OCI-LY3 (cell line): ENCODE data around the gene SRC.
A peak's percentile ranks its signal among the peaks of the same experiment; 100 is the strongest.

Experiments used
- H2AFZ ChIP-seq: fragments of 200-600, 300-600 bp; shearing (Covaris generic); 2 replicates; pipeline ENCODE4 v1.6.0; 2014; ENCODE audit warnings: antibody characterized with exemption, low read depth, low read length
- H3K27ac ChIP-seq: fragments of 200-600, 300-600 bp; sonication (generic); 2 replicates; pipeline ENCODE4 v1.5.1; 2014; ENCODE audit warnings: mild to moderate bottlenecking, low read length, moderate library complexity, mixed read lengths
- H3K27me3 ChIP-seq: fragments of 200-600, 300-600 bp; sonication (generic); 2 replicates; pipeline ENCODE4 v1.6.1; 2014; ENCODE audit warnings: low read depth, low read length, mixed read lengths
- H3K36me3 ChIP-seq: fragments of 200-600, 300-600 bp; sonication (generic); replicated peaks from 2 replicates; pipeline ENCODE3; 2014; ENCODE audit warnings: low read depth, low read length, mixed read lengths
- H3K4me1 ChIP-seq: fragments of 300-600, 200-600 bp; sonication (generic); 2 replicates; pipeline ENCODE4 v1.6.1; 2014; ENCODE audit warnings: low read length, mixed read lengths
- H3K4me2 ChIP-seq: fragments of 200-600, 300-600 bp; sonication (generic); 2 replicates; pipeline ENCODE4 v1.6.1; 2014; ENCODE audit warnings: low read length, mixed read lengths
- H3K4me3 ChIP-seq: fragments of 300-600, 200-600 bp; sonication (generic); 2 replicates; pipeline ENCODE4 v1.5.1; 2014; ENCODE audit warnings: antibody characterized with exemption, mild to moderate bottlenecking, low read length, moderate library complexity
- H3K79me2 ChIP-seq: fragments of 300-600, 200-600 bp; shearing (Covaris generic); 2 replicates; pipeline ENCODE4 v1.6.1; 2014; ENCODE audit warnings: mild to moderate bottlenecking, low read length, mixed read lengths
- H3K9ac ChIP-seq: fragments of 300-600, 200-600 bp; shearing (Covaris generic); 2 replicates; pipeline ENCODE4 v1.6.0; 2014; ENCODE audit warnings: mild to moderate bottlenecking, low read length, moderate library complexity
- H3K9me3 ChIP-seq: fragments of 200-600, 300-600 bp; shearing (Covaris generic); 2 replicates; pipeline ENCODE4 v1.6.1; 2014; ENCODE audit warnings: low read length, mixed read lengths; ENCODE audit not compliant: insufficient read depth
- H4K20me1 ChIP-seq: fragments of 200-600, 300-600 bp; sonication (generic); 2 replicates; pipeline ENCODE4 v1.6.1; 2016; ENCODE audit warnings: low read length, mixed read lengths; ENCODE audit not compliant: insufficient read depth
- CTCF ChIP-seq: fragments of 200-600, 300-600 bp; sonication (generic); IDR thresholded peaks from 2 replicates; pipeline ENCODE4 v1.5.1; 2014; ENCODE audit warnings: antibody characterized with exemption, low read length, low read depth
- EZH2phosphoT487 ChIP-seq: fragments of 200-600 bp; shearing (Covaris generic); IDR thresholded peaks from 2 replicates; pipeline ENCODE4 v1.6.1; 2018; ENCODE audit warnings: antibody characterized with exemption, mixed run types, low read depth

The SRC gene

DNA sequence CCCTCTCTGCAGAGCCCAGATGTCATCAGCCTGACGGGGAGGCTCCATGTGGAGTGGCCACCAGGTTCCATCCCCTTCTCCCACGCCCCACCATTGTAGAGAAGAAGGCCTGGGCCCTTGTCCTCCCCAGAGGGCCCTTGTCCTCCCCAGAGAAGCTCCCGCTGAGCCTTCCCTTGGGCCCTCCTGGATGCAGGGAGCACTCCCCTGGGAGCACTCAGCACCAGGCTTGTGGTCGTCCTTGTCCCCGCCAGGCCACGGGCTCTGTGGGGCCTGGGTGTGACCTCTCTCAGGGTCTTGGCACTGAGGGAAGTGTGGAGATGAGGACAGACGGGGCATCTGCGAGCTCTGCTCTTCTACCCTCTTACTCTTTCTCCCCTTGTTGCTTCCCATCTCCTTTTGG is 91.7 kb downstream of the SRC start:
- 0 out of 2 replicates have a peak overlapping the region, but pooled peaks have one; percentile 55 for H2AFZ ChIP-seq
- no peaks in the 10 kb centered on the region for H4K20me1 ChIP-seq
- 0 out of 2 replicates have a peak overlapping the region, but pooled peaks have one; percentile 53 for H3K4me2 ChIP-seq
- H3K27me3 ChIP-seq, result peaks cover 38% of the 10 kb centered on the region
- H3K9me3 ChIP-seq, result no peaks in the 10 kb centered on the region
- no peaks in the 10 kb centered on the region for H3K79me2 ChIP-seq
- TF ChIP-seq EZH2phosphoT487 (no peak), CTCF (no peak)
- no peak overlapping the region for H3K27ac ChIP-seq
- H3K4me1 ChIP-seq, result peaks cover 15% of the 10 kb centered on the region
- no peak overlapping the region for H3K4me3 ChIP-seq
- 0 out of 2 replicates have a peak overlapping the region, but pooled peaks have one; percentile 24 for H3K9ac ChIP-seq
- no peaks in the 10 kb centered on the region for H3K36me3 ChIP-seq

DNA sequence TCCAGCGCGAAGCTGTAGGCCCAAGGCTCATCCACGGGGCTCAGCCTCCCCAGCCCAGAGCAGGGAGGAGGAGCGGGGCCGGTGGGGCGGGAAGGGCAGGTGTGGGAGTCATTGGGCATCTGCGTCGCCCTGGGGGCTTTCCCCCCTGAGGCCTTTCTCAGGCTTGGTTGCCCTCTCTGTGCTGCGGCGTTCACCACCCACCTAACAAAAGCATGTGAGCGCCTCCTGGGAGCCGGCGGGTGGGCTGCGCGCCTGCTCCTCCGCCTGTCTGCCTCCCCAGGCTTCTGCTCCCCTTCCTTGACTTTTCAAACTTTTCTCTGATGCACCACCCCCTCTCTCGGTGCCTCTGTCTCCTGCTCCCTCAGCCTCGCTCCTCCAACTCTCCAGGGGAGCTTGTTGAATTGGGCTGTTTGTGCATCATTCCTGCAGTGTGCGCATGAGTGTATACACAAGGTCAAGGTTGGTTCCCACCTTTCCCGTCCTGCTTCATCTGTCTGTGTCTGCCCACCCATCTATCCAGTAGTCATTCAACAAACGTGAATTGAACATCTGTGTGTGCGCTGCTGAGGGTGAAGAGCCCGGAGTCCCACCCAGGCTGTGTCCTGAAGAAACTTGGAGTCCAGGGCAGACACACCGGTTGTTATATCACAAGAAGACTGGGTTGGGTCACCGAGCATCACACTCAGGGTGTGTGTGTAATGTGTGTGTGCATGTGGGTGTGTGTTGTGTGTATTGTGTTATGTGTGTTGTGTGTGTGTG is 92.7 kb downstream of the SRC start:
- Histone ChIP-seq H2AFZ (peak overlapping the region; percentile 55), H3K79me2 (no peaks in the 10 kb centered on the region), H3K27ac (no peak overlapping the region), H3K4me1 (peaks cover 15% of the 10 kb centered on the region), H3K9me3 (no peaks in the 10 kb centered on the region), H3K4me3 (peak overlapping the region; percentile 5; the same call in 1 of the 2 replicates), H3K9ac (peak overlapping the region; percentile 24; the same call in 1 of the 2 replicates), H4K20me1 (no peaks in the 10 kb centered on the region), H3K36me3 (no peaks in the 10 kb centered on the region), H3K4me2 (peak overlapping the region; percentile 53), H3K27me3 (peaks cover 31% of the 10 kb centered on the region)
- TF ChIP-seq CTCF (peak; percentile 42), EZH2phosphoT487 (no peak)

DNA sequence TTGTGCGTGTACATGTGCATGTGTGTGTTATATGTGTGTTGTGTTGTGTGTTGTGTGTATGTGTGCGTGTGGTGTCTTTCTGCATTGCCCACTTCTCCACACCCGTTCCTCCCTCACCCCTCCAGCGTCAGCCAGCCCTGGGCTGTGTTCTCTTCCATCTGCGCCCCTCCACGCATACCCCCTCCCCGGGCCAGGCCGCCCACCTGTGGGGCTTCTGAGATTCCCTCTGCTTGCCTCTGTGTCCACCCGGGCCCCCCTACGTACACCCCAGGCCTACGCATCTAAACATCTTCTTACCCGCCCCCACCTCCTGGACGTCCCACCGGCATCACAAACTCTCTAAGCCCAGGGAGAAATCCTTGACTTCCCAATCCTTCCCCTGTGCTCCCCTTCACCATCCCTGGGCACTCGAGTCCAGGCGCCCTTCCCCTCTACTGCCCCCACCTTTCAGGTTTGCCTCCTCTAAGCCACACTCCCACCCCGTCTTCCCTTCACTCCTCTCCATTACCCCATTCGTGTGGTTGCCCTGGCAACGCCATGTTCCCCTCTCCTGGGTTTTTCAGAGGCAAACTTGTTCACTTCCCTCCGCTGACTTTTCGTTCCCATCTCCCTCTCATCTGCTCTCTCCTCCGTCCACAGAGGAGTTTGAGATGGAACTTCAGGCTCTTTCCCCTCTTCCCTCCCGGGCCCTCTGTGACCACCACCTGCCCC is 93.4 kb downstream of the SRC start:
- Histone ChIP-seq H3K4me2 (no peak overlapping the region), H3K36me3 (no peaks in the 10 kb centered on the region), H3K27me3 (peaks cover 23% of the 10 kb centered on the region), H4K20me1 (no peaks in the 10 kb centered on the region), H3K4me3 (no peak overlapping the region), H3K9me3 (no peaks in the 10 kb centered on the region), H3K79me2 (no peaks in the 10 kb centered on the region), H3K9ac (no peak overlapping the region), H2AFZ (no peak overlapping the region), H3K4me1 (peaks cover 15% of the 10 kb centered on the region), H3K27ac (no peak overlapping the region)
- TF ChIP-seq EZH2phosphoT487 (no peak), CTCF (no peak)

GRCh38 chr20:37441023-37441422 is 95.1 kb downstream of the SRC start:
- Histone ChIP-seq H2AFZ (no peak overlapping the region), H3K4me3 (no peak overlapping the region), H3K27me3 (peaks cover 8% of the 10 kb centered on the region; the same call in 1 of the 2 replicates), H3K4me1 (peaks cover 15% of the 10 kb centered on the region), H3K4me2 (no peak overlapping the region), H3K27ac (no peak overlapping the region), H3K9me3 (no peaks in the 10 kb centered on the region), H3K79me2 (no peaks in the 10 kb centered on the region), H3K36me3 (no peaks in the 10 kb centered on the region), H4K20me1 (no peaks in the 10 kb centered on the region), H3K9ac (no peak overlapping the region)
- TF ChIP-seq EZH2phosphoT487, result no peak
- no peak for TF ChIP-seq CTCF
